ENCODE results near the gene HCRTR1.
A peak's percentile ranks its signal among the peaks of the same experiment; 100 is the strongest.

The HCRTR1 gene

GRCh38 chr1:31581821-31582810 is 35.4 kb upstream of the HCRTR1 start:
- H3K27ac ChIP-seq: peak overlapping the region; percentile 95 to 99
- DNase-seq (ENCODE audit: low spot score): peak; percentile 16
- TF ChIP-seq CTCF (IDR thresholded peaks at IDR 0.05): no peak
- H3K4me3 ChIP-seq: peak overlapping the region; percentile 91

DNA sequence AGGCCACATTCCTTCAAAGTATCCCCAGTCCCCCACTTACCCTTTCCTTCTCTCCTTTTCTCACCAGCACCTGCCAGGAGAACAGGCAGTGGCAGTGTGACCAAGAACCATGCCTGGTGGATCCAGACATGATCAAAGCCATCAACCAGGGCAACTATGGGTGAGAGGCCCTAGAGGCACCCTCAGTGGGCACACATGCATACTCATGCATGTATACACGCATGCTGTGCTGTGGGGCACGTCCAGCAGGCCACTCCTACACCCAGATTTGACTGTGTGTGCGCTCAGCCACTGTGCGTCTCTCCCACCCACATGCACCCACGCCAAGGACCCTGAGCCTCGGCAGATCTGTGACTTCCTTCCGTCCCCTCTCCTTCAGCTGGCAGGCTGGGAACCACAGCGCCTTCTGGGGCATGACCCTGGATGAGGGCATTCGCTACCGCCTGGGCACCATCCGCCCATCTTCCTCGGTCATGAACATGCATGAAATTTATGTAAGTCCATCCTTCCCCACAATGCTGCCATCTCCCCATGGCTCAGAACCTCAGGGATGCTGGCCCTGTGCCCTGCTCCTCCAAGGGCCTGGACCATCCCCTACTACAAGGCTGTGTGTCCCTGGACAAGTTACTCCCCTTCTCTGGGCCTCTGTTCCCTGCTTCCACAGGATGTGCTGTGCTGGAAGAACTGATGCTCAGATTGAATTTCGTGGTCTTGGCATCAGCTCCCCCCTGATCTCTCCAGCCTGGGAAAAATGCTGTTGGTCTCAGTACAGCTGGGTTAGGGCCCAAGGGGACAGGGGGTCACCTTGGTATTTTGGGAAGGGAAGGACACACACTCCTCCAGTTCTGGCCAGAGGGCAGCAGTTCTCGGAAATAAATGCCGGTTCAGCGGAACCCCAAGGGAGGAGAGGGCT is 34.2 kb upstream of the HCRTR1 start:
- DNase-seq (ENCODE audit: low spot score): no peak
- no peak for TF ChIP-seq CTCF (IDR thresholded peaks at IDR 0.05)
- Histone ChIP-seq H3K4me3 (peak overlapping the region; percentile 91), H3K27ac (peak overlapping the region; percentile 95 to 99)

- Histone ChIP-seq H3K4me3 (peak overlapping the region; percentile 91), H3K27ac (peak overlapping the region; percentile 95 to 99)
- DNase-seq (ENCODE audit: low spot score): peak; percentile 97
- no peak for TF ChIP-seq CTCF (IDR thresholded peaks at IDR 0.05)
These were observed 33.3 kb upstream of the HCRTR1 start for GRCh38 chr1:31583995-31584868.

GRCh38 chr1:31584869-31585735 is 32.4 kb upstream of the HCRTR1 start:
- DNase-seq (ENCODE audit: low spot score): peak; percentile 70
- Histone ChIP-seq H3K27ac (peak overlapping the region; percentile 95 to 99), H3K4me3 (peak overlapping the region; percentile 91)
- no peak for TF ChIP-seq CTCF (IDR thresholded peaks at IDR 0.05)

DNA sequence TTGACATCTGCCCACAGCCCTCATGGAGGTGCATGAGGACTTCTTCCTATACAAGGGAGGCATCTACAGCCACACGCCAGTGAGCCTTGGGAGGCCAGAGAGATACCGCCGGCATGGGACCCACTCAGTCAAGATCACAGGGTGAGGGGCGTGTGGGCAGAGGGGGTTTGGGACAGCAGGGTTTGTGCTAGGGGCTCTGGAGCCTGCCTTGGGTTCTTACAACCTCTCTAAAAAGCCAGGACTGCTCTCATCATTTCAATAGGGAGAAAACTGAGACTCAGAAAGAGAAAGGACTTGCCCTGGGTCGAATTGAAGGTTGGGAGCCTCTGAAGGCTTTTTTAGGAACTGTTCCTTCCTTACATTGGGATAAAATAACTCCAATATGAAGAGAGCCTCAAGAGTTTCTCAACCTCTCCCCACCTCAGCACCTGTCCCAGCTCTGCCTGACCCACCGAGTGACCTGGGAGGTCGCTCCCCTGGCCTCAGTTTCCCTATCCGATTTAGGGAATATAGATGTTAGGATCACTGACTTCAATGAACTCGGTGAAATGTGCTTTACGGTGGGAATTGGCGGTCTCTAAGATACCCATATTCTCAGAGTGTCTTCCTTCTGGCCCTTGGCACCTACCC is 31.6 kb upstream of the HCRTR1 start:
- Histone ChIP-seq H3K4me3 (no peak overlapping the region), H3K27ac (peak overlapping the region; percentile 95 to 99)
- no peak for TF ChIP-seq CTCF (IDR thresholded peaks at IDR 0.05)
- DNase-seq (ENCODE audit: low spot score): no peak

Measured in coronary artery (tissue), 2 donors.